ENCODE data around the gene ADAMTSL5.

The ADAMTSL5 gene

GRCh38 chr19:1513499-1514294 lies 878 bp upstream of the ADAMTSL5 start:
- Histone ChIP-seq H3K27me3 (ENCODE audit: control insufficient read depth, insufficient read depth, low read length) (no peaks in the 10 kb centered on the region), H3K4me3 (ENCODE audit: low read length) (peak overlapping the region; percentile 28; the same call in 1 of the 2 replicates), H3K9me3 (ENCODE audit: control insufficient read depth, insufficient read depth, low read length) (no peaks in the 10 kb centered on the region), H3K27ac (ENCODE audit: low read length) (no peak overlapping the region), H3K4me1 (ENCODE audit: control insufficient read depth, insufficient read depth, low read length) (no peaks in the 10 kb centered on the region; the same call in 1 of the 2 replicates), H3K36me3 (ENCODE audit: control insufficient read depth, insufficient read depth, low read length) (no peaks in the 10 kb centered on the region)
- WGBS (ENCODE audit: insufficient coverage, insufficient read length) = no CpG with 5 or more reads among the region's 52 CpGs
- DNase-seq (ENCODE audit: low read depth, low spot score) = no peak

GRCh38 chr19:1511318-1512317 lies 1.2 kb downstream of the ADAMTSL5 start:
- WGBS (ENCODE audit: insufficient coverage, insufficient read length) = no CpG with 5 or more reads among the region's 22 CpGs
- Histone ChIP-seq H3K4me3 (ENCODE audit: low read length) (no peak overlapping the region), H3K27ac (ENCODE audit: low read length) (no peak overlapping the region), H3K36me3 (ENCODE audit: control insufficient read depth, insufficient read depth, low read length) (no peaks in the 10 kb centered on the region), H3K9me3 (ENCODE audit: control insufficient read depth, insufficient read depth, low read length) (no peaks in the 10 kb centered on the region), H3K27me3 (ENCODE audit: control insufficient read depth, insufficient read depth, low read length) (no peaks in the 10 kb centered on the region), H3K4me1 (ENCODE audit: control insufficient read depth, insufficient read depth, low read length) (peaks cover 3% of the 10 kb centered on the region)
- DNase-seq (ENCODE audit: low read depth, low spot score) = no peak

- WGBS (ENCODE audit: insufficient coverage, insufficient read length) = no CpG with 5 or more reads among the region's 9 CpGs
- peaks cover 3% of the 10 kb centered on the region for H3K4me1 ChIP-seq (ENCODE audit: control insufficient read depth, insufficient read depth, low read length)
- H3K4me3 ChIP-seq (ENCODE audit: low read length) = no peak overlapping the region
- no peaks in the 10 kb centered on the region for H3K36me3 ChIP-seq (ENCODE audit: control insufficient read depth, insufficient read depth, low read length)
- H3K27me3 ChIP-seq (ENCODE audit: control insufficient read depth, insufficient read depth, low read length) = no peaks in the 10 kb centered on the region
- DNase-seq (ENCODE audit: low read depth, low spot score) = no peak
- H3K27ac ChIP-seq (ENCODE audit: low read length) = no peak overlapping the region
- no peaks in the 10 kb centered on the region for H3K9me3 ChIP-seq (ENCODE audit: control insufficient read depth, insufficient read depth, low read length)
Observed at GRCh38 chr19:1510807-1511206, 2.0 kb downstream of the ADAMTSL5 start.

- H3K9me3 ChIP-seq (ENCODE audit: control insufficient read depth, insufficient read depth, low read length) = no peaks in the 10 kb centered on the region
- H3K27me3 ChIP-seq (ENCODE audit: control insufficient read depth, insufficient read depth, low read length) = no peaks in the 10 kb centered on the region
- H3K4me3 ChIP-seq (ENCODE audit: low read length) = no peak overlapping the region
- H3K27ac ChIP-seq (ENCODE audit: low read length) = no peak overlapping the region
- peaks cover 3% of the 10 kb centered on the region for H3K4me1 ChIP-seq (ENCODE audit: control insufficient read depth, insufficient read depth, low read length)
- no CpG with 5 or more reads among the region's 25 CpGs for WGBS (ENCODE audit: insufficient coverage, insufficient read length)
- H3K36me3 ChIP-seq (ENCODE audit: control insufficient read depth, insufficient read depth, low read length) = no peaks in the 10 kb centered on the region
- DNase-seq (ENCODE audit: low read depth, low spot score) = no peak
Observed at GRCh38 chr19:1510442-1510806, 2.4 kb downstream of the ADAMTSL5 start.

GRCh38 chr19:1509602-1510441 lies 3.0 kb downstream of the ADAMTSL5 start:
- H3K4me1 ChIP-seq (ENCODE audit: control insufficient read depth, insufficient read depth, low read length) = peaks cover 3% of the 10 kb centered on the region
- H3K36me3 ChIP-seq (ENCODE audit: control insufficient read depth, insufficient read depth, low read length) = no peaks in the 10 kb centered on the region
- no peak overlapping the region for H3K4me3 ChIP-seq (ENCODE audit: low read length)
- no CpG with 5 or more reads among the region's 11 CpGs for WGBS (ENCODE audit: insufficient coverage, insufficient read length)
- DNase-seq (ENCODE audit: low read depth, low spot score) = no peak
- no peaks in the 10 kb centered on the region for H3K9me3 ChIP-seq (ENCODE audit: control insufficient read depth, insufficient read depth, low read length)
- H3K27ac ChIP-seq (ENCODE audit: low read length) = no peak overlapping the region
- H3K27me3 ChIP-seq (ENCODE audit: control insufficient read depth, insufficient read depth, low read length) = no peaks in the 10 kb centered on the region

- Histone ChIP-seq H3K4me1 (ENCODE audit: control insufficient read depth, insufficient read depth, low read length) (peaks cover 3% of the 10 kb centered on the region), H3K27me3 (ENCODE audit: control insufficient read depth, insufficient read depth, low read length) (no peaks in the 10 kb centered on the region), H3K27ac (ENCODE audit: low read length) (no peak overlapping the region), H3K9me3 (ENCODE audit: control insufficient read depth, insufficient read depth, low read length) (no peaks in the 10 kb centered on the region), H3K36me3 (ENCODE audit: control insufficient read depth, insufficient read depth, low read length) (no peaks in the 10 kb centered on the region), H3K4me3 (ENCODE audit: low read length) (peak overlapping the region; percentile 26)
- WGBS (ENCODE audit: insufficient coverage, insufficient read length) = no CpG with 5 or more reads among the region's 12 CpGs
- DNase-seq (ENCODE audit: low read depth, low spot score) = no peak
Observed at GRCh38 chr19:1508507-1508856, 4.3 kb downstream of the ADAMTSL5 start.

GRCh38 chr19:1507763-1508506 lies 4.9 kb downstream of the ADAMTSL5 start:
- Histone ChIP-seq H3K4me3 (ENCODE audit: low read length) (peak overlapping the region; percentile 65), H3K4me1 (ENCODE audit: control insufficient read depth, insufficient read depth, low read length) (peaks cover 6% of the 10 kb centered on the region), H3K36me3 (ENCODE audit: control insufficient read depth, insufficient read depth, low read length) (no peaks in the 10 kb centered on the region), H3K9me3 (ENCODE audit: control insufficient read depth, insufficient read depth, low read length) (no peaks in the 10 kb centered on the region), H3K27me3 (ENCODE audit: control insufficient read depth, insufficient read depth, low read length) (no peaks in the 10 kb centered on the region), H3K27ac (ENCODE audit: low read length) (no peak overlapping the region)
- WGBS (ENCODE audit: insufficient coverage, insufficient read length) = no CpG with 5 or more reads among the region's 46 CpGs
- peak; percentile 87 for DNase-seq (ENCODE audit: low read depth, low spot score)

GRCh38 chr19:1507192-1507660 lies 5.6 kb downstream of the ADAMTSL5 start:
- DNase-seq (ENCODE audit: low read depth, low spot score) = no peak
- H3K36me3 ChIP-seq (ENCODE audit: control insufficient read depth, insufficient read depth, low read length) = no peaks in the 10 kb centered on the region
- H3K4me1 ChIP-seq (ENCODE audit: control insufficient read depth, insufficient read depth, low read length) = peaks cover 6% of the 10 kb centered on the region
- H3K4me3 ChIP-seq (ENCODE audit: low read length) = no peak overlapping the region
- H3K9me3 ChIP-seq (ENCODE audit: control insufficient read depth, insufficient read depth, low read length) = no peaks in the 10 kb centered on the region
- no peak overlapping the region for H3K27ac ChIP-seq (ENCODE audit: low read length)
- no peaks in the 10 kb centered on the region for H3K27me3 ChIP-seq (ENCODE audit: control insufficient read depth, insufficient read depth, low read length)
- no CpG with 5 or more reads among the region's 23 CpGs for whole genome bisulfite sequencing (ENCODE audit: insufficient coverage, insufficient read length)

- Histone ChIP-seq H3K9me3 (ENCODE audit: control insufficient read depth, insufficient read depth, low read length) (no peaks in the 10 kb centered on the region), H3K36me3 (ENCODE audit: control insufficient read depth, insufficient read depth, low read length) (no peaks in the 10 kb centered on the region), H3K4me1 (ENCODE audit: control insufficient read depth, insufficient read depth, low read length) (peaks cover 6% of the 10 kb centered on the region), H3K27me3 (ENCODE audit: control insufficient read depth, insufficient read depth, low read length) (no peaks in the 10 kb centered on the region), H3K27ac (ENCODE audit: low read length) (no peak overlapping the region), H3K4me3 (ENCODE audit: low read length) (no peak overlapping the region)
- DNase-seq (ENCODE audit: low read depth, low spot score) = no peak
- no CpG with 5 or more reads among the region's 45 CpGs for WGBS (ENCODE audit: insufficient coverage, insufficient read length)
Observed at GRCh38 chr19:1505991-1506881, 6.6 kb downstream of the ADAMTSL5 start.

Data from iPS DF 6.9 (cell line).